ENCODE results near the gene GPX4.

The GPX4 gene

DNA sequence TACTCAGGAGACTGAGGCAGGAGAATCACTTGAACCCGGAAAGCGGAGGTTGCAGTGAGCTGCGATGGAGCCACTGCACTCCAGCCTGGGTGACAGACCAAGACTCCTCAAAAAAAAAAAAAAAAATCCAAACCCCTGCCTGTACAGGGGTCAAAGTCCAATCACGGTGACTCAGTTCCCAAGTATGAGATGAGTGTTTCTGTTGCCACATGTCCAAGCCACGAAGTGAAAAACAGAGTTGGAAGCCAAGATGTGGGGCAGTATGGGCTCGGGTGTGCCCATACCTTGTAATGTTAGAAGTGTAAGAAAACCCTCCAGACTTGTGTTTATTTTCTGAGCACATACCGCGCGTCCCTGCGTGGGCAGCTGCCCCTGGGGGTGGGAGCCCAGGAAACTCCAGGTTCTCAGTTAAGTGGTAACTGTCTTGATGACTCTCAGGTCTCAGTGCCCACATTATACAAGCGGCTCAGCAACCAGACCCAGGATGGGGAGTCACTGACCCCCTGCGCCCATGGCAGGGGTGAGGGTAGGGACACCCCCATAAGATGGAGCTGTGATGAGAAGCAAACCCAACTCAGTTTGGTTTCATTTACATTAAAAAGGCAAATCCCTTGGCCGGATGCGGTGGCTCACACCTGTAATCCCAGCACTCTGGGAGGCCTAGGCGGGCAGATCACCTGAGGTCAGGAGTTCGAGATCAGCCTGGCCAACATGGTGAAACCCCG lies 1.2 kb upstream of the GPX4 start:
- peak; percentile 61 to 87 (median 70) for DNase-seq

DNA sequence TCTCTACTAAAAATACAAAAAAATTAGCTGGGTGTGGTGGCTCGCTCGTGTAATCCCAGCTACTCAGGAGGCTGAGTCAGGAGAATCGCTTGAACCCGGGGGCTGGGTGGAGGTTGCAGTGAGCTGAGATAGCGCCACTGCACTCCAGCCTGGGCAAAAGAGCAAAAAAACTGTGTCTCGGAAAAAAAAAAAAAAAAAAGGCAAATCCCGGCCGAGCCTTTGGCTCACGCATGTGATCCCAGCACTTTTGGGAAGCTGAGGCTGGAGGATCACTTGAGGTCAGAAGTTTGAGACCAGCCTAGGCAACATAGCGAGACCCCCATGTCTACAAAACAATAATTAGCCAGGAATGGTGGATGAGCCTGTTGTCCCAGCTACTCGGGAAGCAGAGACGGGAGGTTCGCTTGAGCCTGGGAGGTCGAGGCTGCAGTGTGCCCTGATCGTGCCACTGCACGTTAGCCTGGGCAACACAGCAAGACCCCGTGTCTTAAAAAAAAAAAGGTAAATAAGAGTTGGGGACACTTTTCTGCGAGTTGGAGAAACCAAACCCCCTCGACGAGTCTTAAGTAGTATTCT lies 574 bp upstream of the GPX4 start:
- no peak for DNase-seq

DNA sequence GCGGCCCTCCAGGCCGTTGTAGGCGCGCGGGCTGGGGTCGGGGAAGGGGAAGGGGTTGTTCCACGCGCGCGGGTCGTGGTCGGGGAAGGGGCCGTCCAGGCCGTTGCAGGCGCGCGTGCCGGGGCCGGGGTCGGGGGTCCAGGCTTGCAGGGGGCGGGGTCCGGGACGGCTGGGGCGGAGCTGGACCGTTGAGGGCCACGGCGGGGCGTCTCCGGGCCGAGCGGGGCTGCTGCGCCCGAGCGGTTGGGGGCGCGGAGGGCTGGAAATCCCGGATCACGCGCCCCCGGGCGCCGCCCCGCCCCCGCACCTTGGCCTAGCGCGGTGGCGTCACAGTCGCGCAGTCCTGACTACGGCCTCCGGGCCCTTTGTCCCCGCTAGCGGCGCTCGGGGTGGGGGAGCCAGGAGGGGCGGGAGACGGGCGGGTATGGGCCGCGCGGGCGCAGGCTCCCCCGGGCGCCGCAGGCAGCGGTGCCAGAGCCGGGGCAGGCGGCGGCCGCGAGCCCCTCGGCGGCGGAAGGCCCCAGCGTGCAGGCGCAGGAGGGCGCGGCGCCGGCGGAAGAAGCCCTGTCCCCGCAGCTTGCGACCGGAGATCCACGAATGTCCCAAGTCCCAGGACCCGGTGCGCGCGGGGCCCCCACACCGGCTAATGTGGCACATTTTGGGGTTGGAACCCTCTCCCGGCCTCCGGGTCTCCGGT lies 665 bp downstream of the GPX4 start:
- DNase-seq: peak; percentile 92 to 97 (median 94)

DNA sequence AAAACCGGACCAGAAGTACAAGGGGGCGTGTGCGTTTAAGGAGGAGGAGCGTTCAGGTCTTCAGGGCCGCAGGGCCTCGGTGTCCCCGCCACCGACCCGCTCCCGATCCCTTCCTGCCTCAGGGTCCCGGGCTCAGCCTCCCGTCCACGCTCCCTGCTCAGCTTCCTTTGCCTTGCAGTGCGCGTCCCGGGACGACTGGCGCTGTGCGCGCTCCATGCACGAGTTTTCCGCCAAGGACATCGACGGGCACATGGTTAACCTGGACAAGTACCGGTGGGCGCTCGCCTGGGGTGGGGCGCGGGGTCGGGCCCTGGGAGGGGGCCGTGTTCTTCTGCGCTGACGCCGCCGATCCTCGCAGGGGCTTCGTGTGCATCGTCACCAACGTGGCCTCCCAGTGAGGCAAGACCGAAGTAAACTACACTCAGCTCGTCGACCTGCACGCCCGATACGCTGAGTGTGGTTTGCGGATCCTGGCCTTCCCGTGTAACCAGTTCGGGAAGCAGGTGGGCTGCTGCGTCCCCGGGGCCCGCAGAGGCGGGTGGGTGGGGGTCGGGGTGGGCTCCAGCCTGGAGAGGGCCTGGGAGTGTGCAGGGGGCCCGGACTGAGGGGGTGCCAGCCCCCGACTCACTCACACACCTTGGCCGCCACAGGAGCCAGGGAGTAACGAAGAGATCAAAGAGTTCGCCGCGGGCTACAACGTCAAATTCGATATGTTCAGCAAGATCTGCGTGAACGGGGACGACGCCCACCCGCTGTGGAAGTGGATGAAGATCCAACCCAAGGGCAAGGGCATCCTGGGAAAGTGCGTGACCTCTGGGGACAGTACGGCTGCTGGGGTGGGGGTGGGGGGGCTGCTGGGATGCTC lies 1.4 kb downstream of the GPX4 start:
- DNase-seq: peak in 1 of 4 experiments; percentile 59

DNA sequence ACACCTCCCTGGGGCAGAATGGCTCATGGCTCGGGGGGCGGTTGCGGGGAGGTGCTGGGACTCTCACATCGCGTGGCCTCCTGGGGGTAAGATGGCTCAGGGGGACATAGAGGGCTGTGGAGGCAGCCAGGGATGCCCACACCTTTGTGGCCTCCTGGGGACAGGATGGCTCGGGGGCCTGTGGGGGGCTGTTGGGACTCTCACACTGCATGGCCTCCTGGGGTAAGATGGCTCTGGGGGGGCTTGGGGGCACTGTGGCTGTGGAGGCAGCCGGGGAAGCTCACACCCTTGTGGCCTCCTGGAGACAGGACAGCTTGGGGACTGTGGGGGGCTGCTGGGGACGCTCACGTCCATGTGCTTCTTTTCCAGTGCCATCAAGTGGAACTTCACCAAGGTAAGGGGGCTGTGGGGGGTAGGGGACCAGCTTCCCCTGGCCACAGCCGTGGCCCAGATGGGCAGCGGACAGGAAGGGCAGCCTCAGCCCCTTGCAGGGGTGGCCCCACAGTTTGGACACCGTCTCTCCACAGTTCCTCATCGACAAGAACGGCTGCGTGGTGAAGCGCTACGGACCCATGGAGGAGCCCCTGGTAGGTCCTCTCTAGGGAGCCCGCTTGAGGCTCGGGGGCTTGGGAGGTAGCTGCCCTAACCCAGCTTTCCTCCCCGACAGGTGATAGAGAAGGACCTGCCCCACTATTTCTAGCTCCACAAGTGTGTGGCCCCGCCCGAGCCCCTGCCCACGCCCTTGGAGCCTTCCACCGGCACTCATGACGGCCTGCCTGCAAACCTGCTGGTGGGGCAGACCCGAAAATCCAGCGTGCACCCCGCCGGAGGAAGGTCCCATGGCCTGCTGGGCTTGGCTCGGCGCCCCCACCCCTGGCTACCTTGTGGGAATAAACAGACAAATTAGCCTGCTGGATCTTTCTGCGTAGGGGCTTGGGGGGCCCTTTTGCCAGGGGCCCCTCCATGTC lies 2.4 kb downstream of the GPX4 start:
- DNase-seq: no peak

DNA sequence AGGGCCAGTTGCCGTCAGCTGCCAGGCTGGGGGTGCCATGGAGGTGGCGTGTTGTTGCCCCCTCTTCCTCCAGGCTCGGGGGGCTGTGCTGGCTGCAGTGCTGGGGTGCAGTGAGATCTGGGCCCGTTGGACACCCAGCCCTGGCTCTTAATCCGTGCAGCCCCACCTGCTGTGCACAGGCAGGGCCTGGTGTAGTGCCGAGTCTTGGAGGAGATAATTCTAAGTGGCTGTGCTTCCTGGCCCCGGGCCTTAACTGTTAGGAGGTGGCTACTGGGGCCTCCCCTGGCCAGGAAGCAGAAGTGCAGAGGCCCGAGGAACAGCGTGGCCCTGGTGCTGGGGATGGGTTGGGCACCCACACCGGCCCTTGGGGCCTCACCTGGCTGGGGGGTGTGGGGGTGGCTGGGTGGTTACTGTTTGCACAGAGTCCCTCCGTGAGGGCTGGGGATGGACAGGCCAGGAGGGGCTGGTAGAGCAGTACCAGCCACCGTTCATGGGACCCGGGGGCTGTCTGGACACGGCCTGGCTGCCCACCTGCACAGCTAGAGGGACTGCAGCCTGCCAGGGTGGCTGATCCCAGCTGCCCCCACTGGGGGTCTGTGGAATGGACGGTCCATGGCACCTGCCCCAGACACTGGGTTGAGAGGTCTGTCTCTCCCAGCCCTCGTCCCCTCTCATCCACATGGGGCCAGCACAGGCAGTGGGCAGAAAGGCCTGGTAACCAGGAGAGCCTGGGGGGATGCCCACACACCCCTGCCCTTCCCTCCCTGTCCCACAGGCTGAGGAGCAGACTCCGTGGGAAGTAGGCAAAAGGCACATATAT lies 3.3 kb downstream of the GPX4 start:
- DNase-seq: peak in 3 of 4 experiments; percentile 62 to 69 (median 64)

DNA sequence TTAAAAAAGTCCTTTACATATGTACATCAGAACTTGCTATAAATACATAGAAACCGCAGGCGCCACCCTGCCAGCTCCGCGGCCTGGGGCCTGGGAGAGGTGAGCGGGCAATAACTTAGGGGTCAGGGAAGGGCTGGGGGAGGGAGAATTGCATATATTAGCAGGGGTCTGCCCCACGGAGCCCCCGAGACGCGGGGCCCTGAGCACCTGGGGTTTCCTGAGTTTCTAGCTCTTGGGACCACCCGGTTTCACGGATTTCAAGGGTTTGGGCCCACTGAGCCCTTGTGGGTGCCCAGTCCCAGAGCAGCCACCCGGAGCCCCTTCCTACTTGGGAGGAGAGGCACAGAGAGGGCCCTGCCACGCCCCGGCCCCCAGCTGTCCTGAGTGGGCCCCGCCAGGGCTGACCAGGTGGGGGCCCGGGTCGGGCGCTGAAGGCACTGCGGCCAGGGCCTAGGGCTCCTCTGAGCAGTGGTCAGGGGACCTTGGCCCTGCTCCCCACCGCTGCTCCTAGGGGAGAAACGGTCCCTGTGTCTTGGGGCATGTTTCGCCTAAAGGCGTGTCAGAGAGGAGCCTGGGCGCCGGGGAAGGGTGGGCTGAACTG lies 4.0 kb downstream of the GPX4 start:
- no peak for DNase-seq

DNA sequence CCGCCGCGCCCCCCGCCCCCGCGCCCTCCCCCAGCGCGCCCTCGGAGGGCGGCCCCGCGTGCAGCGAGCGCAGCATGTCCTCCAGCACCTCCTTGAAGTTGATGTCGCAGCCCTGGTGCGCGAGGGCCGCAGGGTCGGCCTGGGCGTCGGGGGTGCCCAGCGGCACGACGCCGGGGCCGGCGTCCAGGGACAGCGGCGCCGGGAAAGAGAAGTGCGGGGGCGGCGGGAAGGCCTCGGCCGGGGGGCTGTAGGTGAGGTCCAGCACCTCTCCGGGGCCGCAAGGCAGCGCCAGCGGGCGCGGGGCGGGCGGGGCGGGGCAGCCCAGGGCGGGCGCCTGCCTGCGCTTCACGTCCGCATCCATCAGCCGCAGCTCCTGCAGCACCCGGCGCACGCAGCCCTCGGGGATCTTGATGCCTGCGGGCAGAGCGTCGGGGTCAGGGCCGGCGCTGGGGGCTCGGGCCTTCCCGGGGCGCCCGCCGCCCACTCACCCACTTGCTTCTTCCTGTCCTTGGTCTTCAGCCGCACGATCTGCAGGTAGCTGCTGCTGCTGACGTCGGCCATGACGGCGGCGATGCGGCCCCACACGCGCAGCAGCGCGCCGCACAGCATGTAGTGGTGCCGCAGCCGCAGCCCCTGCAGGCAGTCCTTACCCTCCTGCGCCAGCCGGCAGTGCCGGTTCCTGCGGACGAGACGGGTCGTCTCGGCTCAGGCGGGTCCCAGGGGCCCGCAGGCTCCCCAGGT lies 4.7 kb downstream of the GPX4 start:
- DNase-seq: no peak

DNA sequence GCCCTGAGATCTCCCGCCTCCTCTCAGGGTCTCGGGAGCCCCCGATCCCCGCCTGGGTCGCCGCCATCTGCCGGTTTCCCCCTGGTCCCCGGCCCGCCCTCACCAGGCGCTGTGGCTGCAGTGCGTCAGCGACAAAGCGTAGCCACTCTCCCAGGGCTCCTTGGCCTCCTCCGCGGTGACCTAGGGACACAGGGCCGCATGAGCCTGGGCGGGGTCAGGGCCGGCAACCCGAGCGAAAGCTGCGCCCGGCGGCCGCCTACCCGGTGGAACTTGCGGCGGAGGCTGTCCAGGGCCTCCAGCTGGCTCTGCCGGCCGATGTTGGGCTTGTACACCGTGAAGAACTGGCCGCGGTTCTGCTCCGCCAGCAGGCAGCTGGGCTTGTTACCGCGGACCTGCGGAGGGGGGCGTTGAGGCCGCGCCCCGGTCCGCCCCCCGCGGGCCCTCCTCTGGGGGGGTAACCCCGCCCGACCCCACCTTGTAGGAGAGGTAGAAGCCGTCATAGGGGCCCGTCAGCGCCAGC lies 5.3 kb downstream of the GPX4 start:
- no peak for DNase-seq

DNA sequence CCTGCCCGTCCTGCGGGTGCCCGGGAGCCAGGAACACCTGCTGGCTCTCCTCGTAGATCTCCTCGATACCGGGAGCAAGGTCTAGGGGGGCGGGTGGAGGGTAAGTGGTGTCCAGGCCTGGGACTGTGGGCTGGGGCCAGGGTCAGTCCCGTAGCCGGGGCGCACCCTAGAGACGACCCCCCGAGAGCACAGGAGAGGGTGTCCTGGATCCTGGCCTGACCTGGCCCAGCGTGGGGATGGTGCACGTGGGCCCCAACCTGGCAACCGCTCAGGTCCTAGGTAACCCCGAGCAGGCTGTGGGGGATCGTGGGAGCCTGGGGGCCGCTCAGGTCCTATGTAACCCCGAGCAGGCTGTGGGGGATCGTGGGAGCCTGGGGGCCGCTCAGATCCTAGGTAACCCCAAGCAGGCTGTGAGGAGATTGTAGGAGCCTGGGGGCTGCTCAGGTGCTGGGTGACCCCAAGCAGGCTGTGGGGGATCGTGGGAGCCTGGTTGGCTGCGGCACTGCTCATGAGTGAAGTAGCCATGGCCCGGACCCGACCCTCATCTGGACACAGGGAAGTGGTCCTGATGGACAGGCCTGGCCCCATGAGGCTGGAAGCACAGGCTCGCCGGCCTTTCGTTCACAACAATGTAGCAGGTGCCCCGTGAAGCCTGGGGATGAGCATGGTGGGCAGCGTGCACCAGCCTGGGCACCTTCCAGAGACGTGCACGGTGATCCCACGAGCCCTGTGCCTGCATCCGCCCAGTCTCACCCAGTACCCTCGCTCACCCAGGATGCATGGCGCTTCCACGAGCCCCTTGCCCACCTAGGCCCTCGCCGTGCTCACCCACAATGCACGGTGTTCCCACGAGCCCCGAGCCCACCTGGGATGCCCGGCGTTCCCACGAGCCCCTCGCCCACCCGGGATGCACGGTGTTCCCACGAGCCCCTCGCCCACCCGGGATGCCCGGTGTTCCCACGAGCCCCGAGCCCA lies 6.2 kb downstream of the GPX4 start:
- DNase-seq: no peak

DNA sequence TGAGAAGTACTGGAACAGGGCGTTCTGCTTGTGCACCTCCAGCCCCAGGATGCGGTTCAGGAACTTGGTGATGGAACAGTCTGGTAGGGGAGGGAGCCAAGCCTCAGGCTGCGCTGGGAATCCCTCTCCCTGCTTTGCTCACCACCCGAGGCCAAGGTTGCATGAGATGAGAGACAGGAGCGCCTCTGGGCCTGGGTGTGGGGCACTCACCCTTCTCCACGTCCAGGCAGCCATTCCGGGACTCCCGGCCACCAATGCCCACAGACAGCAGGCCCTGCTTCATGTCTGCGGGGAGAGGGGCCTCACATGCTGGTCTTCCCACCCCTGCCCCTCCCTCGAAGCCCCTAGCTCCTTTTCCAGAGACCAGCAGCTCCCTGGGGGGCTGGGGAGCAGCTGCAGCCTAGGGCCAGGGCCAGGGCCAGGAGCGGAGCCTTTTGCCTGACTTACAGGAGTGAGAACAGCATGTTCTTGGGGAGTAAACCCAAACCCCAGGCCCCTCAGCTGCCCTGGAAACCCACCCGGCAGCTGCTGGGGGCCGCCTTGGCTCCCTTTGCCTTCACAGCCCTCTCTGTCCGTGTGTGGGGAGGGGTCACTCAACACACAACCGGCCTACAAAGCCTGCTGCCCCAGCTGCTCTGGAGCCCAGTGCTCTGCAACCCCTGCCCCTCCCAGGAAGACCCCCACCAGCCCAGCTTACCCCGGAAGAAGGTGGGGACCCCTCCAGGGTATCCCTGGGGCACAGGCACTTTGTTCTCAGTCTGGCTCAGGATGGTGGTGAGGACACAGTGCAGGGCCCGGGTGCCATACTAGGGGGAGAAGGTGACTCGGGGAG lies 7.2 kb downstream of the GPX4 start:
- DNase-seq: no peak

DNA sequence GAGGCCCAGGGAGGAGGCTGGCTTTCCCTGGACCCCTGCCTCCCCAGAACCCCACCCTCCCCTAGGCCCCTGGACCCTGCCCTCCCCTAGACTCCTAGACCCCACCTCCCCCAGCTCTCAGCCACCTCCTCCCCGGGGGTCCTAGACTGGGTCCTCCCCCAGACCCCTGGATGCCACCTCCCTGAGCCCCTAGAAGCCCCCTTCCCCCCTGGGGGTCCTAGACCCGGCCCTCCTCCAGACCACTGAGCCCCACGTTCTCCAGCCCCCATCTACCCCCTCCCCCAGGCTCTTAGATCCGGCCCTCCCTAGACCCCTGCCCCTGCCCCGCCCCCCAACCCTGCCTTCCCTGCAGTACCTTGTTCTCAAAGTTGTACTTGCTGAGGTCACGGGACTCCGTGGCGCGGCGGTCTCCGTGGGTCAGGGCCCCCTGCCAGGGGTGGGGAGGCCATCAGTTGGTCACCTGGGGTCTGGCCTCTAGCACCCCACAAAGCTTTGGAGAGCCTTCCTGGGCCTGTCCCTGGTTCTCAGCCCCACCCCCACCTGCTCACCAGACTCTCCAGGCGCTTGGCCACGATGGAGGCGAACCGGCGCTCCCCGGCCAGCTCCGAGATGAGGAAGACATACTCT lies 8.0 kb downstream of the GPX4 start:
- no peak for DNase-seq

DNA sequence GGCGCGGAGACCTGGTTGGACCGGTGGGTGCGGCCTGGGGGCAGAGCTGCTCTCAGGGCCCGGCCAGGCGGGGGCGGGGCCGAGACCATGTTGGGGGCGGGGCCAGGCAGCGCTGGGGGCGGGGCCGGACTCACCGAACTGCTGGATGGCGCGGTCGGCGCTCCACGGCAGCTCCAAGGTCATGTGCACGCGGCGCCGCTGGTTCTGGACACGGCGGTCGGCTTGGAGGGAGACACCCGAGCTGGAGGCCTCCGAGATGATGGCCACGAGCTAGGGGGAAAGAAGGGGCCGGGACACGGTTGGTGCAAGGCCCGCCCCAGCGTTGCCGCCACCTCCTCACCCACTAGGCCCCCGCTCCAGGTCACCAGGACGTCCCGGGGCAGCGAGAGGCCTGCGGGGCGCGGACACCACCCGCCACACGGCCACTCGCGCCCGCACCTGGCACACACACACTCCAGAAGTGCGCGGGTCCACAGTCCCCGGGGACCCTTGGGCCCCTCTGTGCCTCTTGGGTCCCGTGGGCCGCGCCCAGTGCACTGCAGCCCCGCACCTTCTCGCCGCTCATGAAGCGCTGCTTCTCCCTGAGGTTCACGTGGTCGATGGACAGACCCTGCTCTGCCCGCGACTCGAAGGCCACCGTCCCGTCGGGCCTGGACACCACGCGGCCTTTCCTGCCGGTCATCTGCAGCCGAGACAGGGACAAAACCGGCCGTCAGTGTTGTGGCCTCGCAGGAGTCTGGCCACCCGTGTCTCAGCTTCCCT lies 8.7 kb downstream of the GPX4 start:
- no peak for DNase-seq

DNA sequence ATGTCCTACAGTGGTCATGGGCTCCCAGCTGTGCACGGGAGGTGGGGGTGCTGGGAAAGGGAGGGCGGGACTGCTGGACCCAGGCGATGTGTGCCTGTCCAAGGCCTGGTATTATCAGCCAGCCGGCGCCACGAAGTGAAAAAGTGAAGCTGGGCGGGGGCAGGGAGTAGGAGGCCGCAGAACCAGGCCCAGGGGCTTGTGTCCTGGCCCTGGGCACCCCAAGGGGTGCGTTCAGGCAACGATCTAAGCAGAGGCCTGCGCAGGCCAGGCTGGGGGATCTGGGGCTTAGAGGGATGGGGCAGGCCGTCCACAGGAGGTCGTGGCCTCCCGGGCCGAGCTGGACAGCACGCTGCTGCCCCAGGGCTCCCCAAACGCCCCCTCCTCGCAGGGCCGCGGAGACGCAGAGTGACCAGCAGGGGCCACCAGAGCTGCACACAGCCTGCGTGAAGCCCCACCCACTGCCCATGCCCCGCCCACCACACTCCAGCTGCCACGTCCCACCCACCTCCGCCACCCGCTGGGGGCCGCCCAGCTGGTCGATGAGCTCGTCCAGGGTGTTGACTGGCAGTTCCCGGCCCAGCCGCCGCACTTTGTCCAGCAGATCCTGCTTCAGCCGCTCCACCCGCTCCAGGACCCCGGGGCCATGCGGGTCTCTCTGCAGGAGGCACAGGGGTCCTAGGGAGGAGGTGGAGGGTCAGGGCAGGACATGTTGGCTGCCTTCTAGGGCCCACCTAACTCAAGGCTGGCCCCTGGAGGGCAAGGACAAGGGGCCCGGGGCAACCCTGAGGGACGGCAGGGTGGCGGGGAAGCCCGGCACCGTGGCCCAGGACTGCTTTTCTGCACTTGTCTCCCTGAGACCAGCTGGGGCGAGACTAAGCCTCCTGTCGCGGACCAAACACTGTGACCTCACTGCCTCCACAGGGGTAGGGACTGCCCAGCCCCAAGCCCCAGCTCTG lies 9.5 kb downstream of the GPX4 start:
- DNase-seq: peak; percentile 94 to 97 (median 96)
